IMR-90 (cell line): ENCODE results near the gene MAGEA2.
"Not testable (repeated sequence)": the region's sequence is repeated elsewhere in the genome, so short reads cannot be mapped to it uniquely, and the experiment has no call there.

ENCODE experiments used
- BHLHE40 ChIP-seq: fragments of 150-350 bp; IDR thresholded peaks from 2 replicates; pipeline ENCODE4 v1.6.1; 2016; ENCODE audit warnings: mild to moderate bottlenecking, low read depth, low read length
- CEBPB ChIP-seq: IDR thresholded peaks from 2 replicates; pipeline ENCODE4 v1.6.1; 2012; ENCODE audit warnings: low read depth, low read length, improper control_type of control experiment
- CTCF ChIP-seq: conservative IDR thresholded peaks from 2 replicates; pipeline ENCODE4 v1.5.1; 2012; ENCODE audit warnings: mild to moderate bottlenecking, low read depth, low read length, improper control_type of control experiment
- ELK1 ChIP-seq: fragments of 150-350 bp; IDR thresholded peaks from 2 replicates; pipeline ENCODE4 v1.6.1; 2016; ENCODE audit warnings: low read depth, mild to moderate bottlenecking, low read length, moderate library complexity, borderline replicate concordance
- FOS ChIP-seq: fragments of 150-350 bp; IDR thresholded peaks from 2 replicates; pipeline ENCODE4 v1.6.1; 2016; ENCODE audit warnings: low read depth, low read length
- MAFK ChIP-seq: IDR thresholded peaks from 2 replicates; pipeline ENCODE4 v1.6.1; 2012; ENCODE audit warnings: low read depth, low read length, improper control_type of control experiment
- MAZ ChIP-seq: IDR thresholded peaks from 2 replicates; pipeline ENCODE4 v1.6.1; 2012; ENCODE audit warnings: low read depth, mild to moderate bottlenecking, low read length, improper control_type of control experiment, moderate library complexity, borderline replicate concordance
- MXI1 ChIP-seq: IDR thresholded peaks from 2 replicates; pipeline ENCODE4 v1.6.1; 2012; ENCODE audit warnings: low read depth, mild to moderate bottlenecking, low read length, moderate library complexity, borderline replicate concordance
- NFE2L2 ChIP-seq: fragments of 150-350 bp; IDR thresholded peaks from 2 replicates; pipeline ENCODE4 v1.6.1; 2016; ENCODE audit warnings: low read depth, mild to moderate bottlenecking, low read length
- POLR2A ChIP-seq: IDR thresholded peaks from 2 replicates; pipeline ENCODE4 v1.6.1; 2012; ENCODE audit warnings: mild to moderate bottlenecking, low read depth, low read length
- RAD21 ChIP-seq: IDR thresholded peaks from 2 replicates; pipeline ENCODE4 v1.6.1; 2012; ENCODE audit warnings: low read length, improper control_type of control experiment
- RCOR1 ChIP-seq: IDR thresholded peaks from 2 replicates; pipeline ENCODE4 v1.6.1; 2012; ENCODE audit warnings: mild to moderate bottlenecking, low read length, improper control_type of control experiment; ENCODE audit not compliant: insufficient replicate concordance
- SMC3 ChIP-seq: fragments of 150-350 bp; IDR thresholded peaks from 2 replicates; pipeline ENCODE4 v1.6.1; 2016; ENCODE audit warnings: low read depth, mild to moderate bottlenecking, antibody characterized with exemption, low read length, moderate library complexity
- USF2 ChIP-seq: fragments of 150-350 bp; IDR thresholded peaks from 2 replicates; pipeline ENCODE4 v1.6.1; 2017; ENCODE audit warnings: mild to moderate bottlenecking, antibody characterized with exemption, low read length, low read depth

GRCh38 chrX:152754871-152755270 lies 1.2 kb upstream of the MAGEA2 start:
- not testable (repeated sequence) for TF ChIP-seq CTCF, USF2, POLR2A, MXI1, NFE2L2, MAZ, RAD21, SMC3, FOS, ELK1, MAFK, CEBPB, RCOR1, BHLHE40
